NCI-H774 (cell line): Measurements from ENCODE around the gene SFT2D1.
A peak's percentile ranks its signal among the peaks of the same experiment; 100 is the strongest.
"Not testable (repeated sequence)": the region's sequence is repeated elsewhere in the genome, so short reads cannot be mapped to it uniquely, and the experiment has no call there.

Source experiments
- DNase-seq: peaks from one replicate; lab custom pipeline; 2025; lab: John Stamatoyannopoulos, UW

The SFT2D1 gene

DNA sequence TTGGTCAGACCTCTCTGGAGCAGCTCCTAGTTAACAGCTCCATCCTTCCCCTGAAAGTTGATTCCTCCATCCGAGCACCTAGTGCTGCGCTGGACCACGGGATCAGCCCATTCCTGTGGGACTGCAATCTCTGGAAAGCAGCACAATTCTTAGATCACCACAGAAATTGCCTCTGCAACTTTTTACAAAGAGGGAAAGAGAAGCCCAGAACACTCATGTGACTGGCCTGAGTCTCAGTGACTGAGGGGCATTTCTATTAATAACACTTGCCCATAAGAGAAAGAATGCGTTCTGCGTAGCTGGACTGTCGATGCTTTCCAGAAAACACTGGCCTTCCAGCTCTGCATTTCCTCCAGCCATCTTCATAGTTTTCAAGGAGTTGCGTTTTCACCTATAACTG lies 22.1 kb upstream of the SFT2D1 start:
- DNase-seq: no peak

DNA sequence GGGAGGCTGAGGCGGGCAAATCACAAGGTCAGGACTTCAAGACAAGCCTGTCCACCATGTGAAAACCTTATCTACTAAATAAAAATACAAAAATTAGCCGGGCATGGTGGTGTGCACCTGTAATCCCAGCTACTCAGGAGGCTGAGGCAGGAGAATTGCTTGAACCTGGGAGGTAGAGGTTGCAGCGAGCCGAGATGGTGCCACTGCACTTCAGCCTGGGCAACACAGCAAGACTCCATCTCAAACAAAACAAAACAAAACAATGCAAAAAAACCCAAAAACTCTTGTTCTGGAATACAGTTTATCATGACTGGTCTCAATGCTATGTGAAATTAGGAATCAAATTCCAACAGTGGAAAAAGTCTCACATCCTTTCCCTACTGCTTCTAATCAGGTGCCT lies 20.1 kb upstream of the SFT2D1 start:
- DNase-seq: not testable (repeated sequence)

GRCh38 chr6:166361077-166361429 lies 18.7 kb upstream of the SFT2D1 start:
- no peak for DNase-seq

DNA sequence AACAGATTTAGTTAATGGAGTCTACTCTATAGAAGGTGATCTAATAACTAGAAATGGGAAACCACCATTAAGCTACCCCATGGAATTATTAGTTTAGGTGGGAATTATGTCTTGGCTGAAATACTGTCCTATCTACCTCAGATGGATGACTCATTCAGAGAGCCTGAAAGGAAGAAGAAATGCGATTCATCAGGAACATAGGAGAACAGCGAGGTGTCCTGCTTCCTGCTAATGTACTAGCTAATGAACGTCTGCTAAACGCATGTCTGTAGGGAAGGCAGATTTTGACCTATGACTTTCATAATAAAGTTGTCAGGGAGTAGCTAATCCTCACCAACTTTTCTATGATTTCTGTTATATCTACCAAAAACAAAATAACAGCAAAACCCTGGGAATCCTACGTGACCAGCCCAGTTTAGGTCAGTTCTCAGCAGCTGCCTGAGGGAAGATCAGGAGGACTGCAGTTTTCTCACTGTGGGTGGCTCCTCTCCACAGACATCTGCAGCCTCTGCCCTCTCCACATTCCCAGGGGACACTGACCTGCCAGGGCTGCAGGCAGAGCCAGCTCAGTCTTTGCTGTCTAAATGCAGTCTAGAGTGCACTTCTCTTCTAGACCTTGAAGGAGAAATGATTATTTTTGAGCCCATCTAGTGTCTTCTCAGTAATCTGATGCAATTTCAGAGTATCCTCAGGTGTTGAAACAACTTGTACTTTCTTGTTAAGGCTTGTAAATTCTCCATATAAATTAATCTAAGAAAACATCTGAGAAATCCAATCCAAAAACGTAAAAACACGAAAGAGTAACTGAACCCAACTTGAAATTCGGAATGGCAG lies 18.1 kb upstream of the SFT2D1 start:
- DNase-seq: no peak

- no peak for DNase-seq
Measured at GRCh38 chr6:166355552-166355951, 13.2 kb upstream of the SFT2D1 start.

DNA sequence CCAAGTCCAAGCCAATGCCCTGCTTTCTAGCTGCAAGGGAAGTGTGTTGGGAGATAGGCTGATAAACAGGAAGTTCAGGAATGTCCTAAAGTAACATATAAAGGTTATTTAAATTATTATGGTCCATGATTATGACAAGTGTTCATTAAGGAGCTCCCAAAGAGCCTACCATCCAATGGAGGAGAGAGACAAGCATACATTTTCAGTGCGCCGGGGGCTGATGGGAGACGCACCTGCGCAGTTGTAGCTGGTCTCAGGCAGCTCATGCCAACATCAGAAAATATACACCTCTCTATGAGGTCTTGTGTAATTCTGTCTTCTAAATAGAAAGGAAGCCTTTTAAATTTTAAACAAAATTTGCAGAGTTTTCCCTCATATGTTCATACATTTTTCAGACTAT lies 12.6 kb upstream of the SFT2D1 start:
- no peak for DNase-seq

- DNase-seq: no peak
Measured at GRCh38 chr6:166354143-166354542, 11.8 kb upstream of the SFT2D1 start.

DNA sequence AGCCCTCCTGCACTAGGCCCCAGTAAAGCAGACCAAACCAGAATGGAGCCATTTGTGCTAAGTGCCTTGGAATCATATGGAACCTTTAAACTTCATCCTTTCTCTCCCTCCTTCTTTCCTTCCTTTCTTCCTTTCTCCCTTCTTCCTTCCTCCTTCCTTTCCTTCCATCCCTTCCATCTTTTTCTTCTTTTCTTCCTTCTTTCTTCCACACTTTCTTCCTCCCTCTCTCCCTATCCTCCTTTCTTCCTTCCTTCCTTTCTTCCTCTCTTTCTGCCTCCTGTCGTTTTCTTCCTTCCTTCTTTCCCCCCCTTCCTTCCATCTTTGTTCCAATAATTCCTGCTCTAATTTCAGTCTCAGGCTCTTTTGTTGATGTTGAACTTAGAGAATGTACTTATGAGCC lies 11.2 kb upstream of the SFT2D1 start:
- no peak for DNase-seq

DNA sequence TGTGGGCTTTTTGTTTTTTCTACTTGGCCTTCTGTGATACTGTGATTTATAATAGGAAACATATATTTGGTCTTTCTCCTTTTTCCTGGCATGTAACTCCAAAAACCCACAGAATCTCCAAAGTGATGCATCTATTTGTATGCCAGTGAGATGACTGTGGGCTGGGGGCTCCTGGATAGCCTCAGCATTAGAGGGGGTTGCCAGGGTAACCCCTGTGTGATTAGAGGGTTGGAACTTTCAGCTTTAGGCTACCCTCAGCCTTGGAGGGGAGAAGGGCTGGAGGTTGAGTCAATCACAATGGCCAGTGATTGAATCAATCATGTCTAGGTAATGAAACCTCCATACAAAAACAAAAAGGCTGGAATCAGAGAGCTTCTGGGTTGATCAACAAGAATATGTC lies 10.6 kb upstream of the SFT2D1 start:
- no peak for DNase-seq

GRCh38 chr6:166351715-166352285 lies 9.5 kb upstream of the SFT2D1 start:
- DNase-seq: peak; percentile 90

GRCh38 chr6:166348305-166348949 lies 6.1 kb upstream of the SFT2D1 start:
- no peak for DNase-seq

DNA sequence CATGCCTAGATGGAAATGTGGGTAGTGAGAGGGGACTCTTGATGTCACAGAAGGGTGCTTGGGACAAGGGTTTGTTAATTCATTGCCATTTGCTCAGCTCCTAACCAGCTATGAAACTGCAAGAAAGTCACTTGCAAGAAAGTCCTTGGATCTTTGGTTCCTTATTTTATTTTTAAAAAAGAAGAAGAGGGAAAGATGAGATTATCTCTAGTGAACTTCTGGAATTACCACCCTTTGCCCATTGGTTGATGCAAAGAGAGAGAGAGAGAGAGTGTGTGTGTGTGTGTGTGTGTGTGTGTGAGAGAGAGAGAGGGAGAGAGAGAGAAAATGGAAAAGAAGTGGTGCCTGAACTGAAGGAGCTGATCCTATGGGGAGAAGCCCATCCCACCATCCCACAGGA lies 4.6 kb upstream of the SFT2D1 start:
- DNase-seq: no peak

DNA sequence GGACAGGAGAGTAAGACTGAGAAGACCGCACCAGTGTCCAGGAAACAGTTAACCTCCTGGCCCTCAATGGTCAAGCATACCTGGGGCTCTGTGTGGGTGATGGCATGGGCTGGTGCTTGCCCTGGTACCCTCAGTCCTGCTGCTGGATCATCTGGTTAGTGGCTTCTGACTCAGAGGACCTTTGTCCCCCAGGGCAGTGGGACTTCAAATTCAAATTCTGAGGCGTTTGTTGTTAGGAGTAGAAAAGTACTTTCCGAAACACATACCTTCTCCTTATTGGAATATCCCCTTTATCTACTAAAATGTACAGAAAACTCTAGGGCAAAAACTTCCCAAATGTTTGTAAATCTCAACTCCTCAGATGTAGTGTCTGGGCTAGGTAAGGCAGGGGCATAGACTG lies 4.1 kb upstream of the SFT2D1 start:
- DNase-seq: no peak

- DNase-seq: not testable (repeated sequence)
Measured at GRCh38 chr6:166345672-166346071, 3.3 kb upstream of the SFT2D1 start.

DNA sequence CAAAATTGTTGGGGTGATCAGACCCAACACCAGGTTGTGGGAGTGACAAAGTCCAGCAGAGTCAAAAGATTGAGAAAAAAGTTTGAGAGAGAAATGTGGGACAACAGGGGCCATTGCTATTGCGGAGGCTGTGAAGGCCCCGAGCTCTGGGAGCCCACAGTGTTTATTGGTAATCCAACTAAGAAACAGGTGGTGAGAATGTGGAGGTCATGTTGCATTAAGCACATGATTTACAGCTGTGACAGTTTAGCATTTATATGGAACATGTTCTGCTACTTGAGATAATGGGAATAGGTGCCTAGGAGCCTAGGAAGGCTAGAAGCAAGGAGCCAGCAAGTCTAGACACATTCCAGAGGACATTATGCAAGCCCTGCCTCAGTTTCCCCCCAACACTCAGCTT lies 2.6 kb upstream of the SFT2D1 start:
- DNase-seq: not testable (repeated sequence)

GRCh38 chr6:166344240-166344639 lies 1.9 kb upstream of the SFT2D1 start:
- DNase-seq: no peak

- no peak for DNase-seq
Measured at GRCh38 chr6:166343150-166343487, 774 bp upstream of the SFT2D1 start.

DNA sequence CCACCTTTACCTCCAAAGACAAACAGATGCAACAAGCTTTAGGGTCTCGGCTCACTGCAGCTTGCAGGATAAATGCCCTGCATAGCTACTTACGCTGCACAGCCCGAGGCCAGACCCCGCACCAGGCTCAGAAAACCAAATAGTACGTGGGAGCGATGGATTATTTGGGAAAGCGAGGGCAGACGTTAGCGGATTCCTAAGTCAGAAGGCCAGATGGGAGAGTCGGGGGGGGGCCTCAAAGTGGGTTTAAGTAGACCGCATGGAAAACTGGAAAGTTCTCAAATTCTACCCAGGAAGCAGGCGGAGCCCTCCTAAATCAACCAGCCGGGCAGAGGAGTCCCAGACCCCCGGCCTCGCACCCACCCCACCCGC lies 382 bp downstream of the SFT2D1 start:
- no peak for DNase-seq

GRCh38 chr6:166341464-166341863 lies 881 bp downstream of the SFT2D1 start:
- no peak for DNase-seq

DNA sequence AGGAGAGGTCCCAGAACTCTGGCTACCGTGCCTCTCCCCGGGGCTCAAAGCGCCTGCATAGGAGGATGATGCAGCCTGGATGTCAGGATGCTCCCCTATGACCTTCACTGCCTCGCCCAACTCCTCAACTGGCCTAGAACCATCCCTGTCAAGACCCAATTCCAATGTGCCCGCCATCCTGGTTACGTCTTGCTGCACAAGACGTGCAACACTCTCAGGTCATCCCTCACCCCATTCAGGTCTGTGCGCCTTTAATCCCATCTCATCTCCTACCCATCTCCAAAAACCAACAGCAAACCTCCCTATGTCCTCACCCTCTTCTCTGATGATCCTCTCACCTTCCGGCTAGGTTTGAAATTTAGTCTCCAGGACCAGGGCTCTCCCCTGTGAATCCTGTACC lies 3.5 kb downstream of the SFT2D1 start:
- no peak for DNase-seq

DNA sequence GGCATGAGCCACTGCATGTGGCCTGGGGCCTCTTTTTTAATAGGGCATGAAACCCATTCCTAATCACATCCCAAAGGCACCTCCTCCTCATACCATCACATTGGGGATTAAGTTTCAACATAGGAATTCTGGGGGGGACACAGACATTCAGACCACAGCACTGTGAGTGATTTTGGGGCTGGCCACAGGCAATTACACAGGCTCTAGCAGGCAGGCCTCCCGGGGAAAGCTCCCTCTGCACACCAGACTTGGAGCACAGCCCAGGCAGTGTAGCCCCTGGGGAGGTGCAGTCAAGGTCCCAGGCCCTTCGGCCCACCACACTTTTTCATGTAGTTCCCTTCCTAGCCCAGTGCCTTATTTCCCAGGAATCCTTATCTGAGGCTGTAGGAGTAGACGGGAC lies 5.5 kb downstream of the SFT2D1 start:
- no peak for DNase-seq

DNA sequence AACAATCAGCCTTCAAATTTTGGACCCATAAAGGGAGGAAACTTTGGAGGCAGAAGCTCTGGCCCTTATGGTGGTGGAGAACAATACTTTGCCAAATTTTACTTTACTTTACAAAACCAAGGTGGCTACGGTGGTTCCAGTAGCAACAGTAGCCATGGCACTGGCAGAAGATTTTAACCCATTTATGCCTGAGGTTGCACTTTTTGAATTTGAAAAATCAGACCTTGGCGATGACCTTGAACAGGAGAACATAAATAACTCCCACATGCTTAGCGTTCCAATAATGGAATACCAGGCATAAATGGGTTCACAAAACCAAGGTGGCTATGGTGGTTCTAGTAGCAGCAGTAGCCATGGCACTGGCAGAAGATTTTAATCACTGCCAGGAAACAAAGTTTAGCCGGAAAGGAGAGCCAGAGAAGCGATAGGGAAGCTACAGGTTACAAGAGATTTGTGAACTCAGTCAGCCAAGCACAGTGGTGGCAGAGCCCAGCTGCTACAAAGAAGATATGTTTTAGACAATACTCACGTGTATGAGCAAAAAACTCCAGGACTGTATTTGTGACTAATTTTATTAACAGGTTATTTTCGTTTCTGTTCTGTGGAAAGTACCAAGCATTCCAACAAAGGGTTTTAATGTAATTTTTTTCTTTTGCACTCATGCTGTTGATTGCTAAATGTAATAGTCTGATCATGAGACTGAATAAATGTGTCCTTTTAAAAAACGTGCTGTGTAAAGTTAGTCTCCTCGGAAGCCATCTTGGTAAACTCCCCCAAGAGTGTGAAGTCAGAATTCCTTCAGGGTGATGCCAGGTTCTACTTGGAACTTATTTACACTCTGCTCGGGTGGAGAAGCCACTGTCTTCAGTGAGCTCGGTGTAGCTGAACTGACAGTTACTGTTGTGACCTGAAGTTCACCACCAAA lies 6.7 kb downstream of the SFT2D1 start:
- no peak for DNase-seq

- no peak for DNase-seq
Measured at GRCh38 chr6:166334878-166335277, 7.5 kb downstream of the SFT2D1 start.
